GM21515 (cell line): Measurements from ENCODE around the gene VTI1B.
A peak's percentile ranks its signal among the peaks of the same experiment; 100 is the strongest.
"Not testable (repeated sequence)": the region's sequence is repeated elsewhere in the genome, so short reads cannot be mapped to it uniquely, and the experiment has no call there.

Experiments used
- ATAC-seq: cut with Tn5 transposase; IDR thresholded peaks from one replicate; pipeline ENCODE4 v1.9.1; 2021; ENCODE audit not compliant: unreplicated experiment

VTI1B gene

GRCh38 chr14:67674480-67675218 is at the start of gene VTI1B:
Gene VTI1B, minus strand, starts transcription at chr14:67674632. Its CDS starts 143 bp downstream, at chr14:67674489.
- peak; percentile 81 for ATAC-seq

DNA sequence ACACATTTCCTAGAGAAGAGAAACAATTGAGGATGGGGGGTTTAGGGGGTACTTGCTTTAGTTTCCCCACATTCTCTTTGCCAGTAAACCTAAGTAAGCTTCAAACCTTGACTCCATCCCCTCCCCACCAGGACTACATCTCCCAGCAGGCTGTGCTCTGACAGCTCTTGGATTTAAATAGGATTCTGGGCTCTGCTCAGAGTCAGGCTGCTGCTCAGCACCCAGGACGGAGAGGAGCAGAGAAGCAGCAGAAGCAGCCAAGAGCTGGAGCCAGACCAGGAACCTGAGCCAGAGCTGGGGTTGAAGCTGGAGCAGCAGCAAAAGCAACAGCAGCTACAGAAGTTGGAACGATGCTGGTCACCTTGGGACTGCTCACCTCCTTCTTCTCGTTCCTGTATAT is 47.9 kb upstream of the VTI1B start:
- no peak for ATAC-seq

GRCh38 chr14:67721875-67722274 is 47.4 kb upstream of the VTI1B start:
- ATAC-seq = no peak

- ATAC-seq = no peak
These were observed 45.4 kb upstream of the VTI1B start for GRCh38 chr14:67719866-67720265.

GRCh38 chr14:67719385-67719784 is 45.0 kb upstream of the VTI1B start:
- not testable (repeated sequence) for ATAC-seq

DNA sequence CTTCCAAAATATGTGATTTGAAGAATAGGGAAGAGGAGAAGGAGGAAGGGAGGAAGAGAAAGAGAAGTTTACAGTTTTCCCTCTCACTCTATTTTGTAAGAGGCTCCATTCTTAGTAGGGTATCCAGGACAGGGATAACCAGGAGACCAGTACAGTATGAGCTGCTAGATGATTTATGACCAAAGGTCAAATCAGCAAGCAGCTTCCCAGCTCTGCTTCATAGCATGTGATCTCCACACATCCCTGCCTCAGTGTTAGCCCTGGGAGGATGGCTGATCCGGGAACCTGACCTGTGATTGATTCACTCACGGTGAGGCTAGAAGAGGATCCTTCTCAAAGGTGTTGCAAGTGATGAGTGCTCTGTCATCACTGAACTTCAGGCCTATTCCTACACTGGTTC is 43.8 kb upstream of the VTI1B start:
- no peak for ATAC-seq

DNA sequence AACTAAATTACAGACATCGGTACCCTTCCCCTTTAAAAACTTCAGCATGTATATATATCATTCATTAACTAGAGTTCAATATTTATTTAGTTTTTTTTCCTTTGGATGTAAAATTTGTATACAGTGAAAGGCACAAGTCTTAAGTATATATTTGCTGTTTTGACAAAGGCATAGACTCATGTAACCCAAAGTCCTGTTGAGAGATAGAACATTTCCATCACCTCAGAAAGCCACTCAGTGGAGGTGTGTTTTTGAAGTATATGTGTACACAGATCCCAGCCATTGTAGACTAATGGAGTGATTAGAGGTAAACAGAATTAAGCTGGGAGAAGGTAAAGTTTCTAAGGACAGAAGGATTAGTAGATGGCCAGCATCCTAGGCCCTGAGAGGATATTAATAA is 42.6 kb upstream of the VTI1B start:
- no peak for ATAC-seq

- ATAC-seq = no peak
These were observed 35.8 kb upstream of the VTI1B start for GRCh38 chr14:67710209-67710608.

GRCh38 chr14:67709796-67710195 is 35.4 kb upstream of the VTI1B start:
- ATAC-seq = not testable (repeated sequence)

- not testable (repeated sequence) for ATAC-seq
These were observed 34.9 kb upstream of the VTI1B start for GRCh38 chr14:67709346-67709745.

- ATAC-seq = no peak
These were observed 30.8 kb upstream of the VTI1B start for GRCh38 chr14:67705211-67705610.

GRCh38 chr14:67704484-67705089 is 30.2 kb upstream of the VTI1B start:
- ATAC-seq = no peak

- no peak for ATAC-seq
These were observed 29.6 kb upstream of the VTI1B start for GRCh38 chr14:67703997-67704396.

GRCh38 chr14:67701492-67701891 is 27.1 kb upstream of the VTI1B start, which contains the start of gene RDH12:
Gene RDH12, plus strand, starts transcription at chr14:67701886. Its CDS starts 20,757 bp downstream, at chr14:67722643.
- not testable (repeated sequence) for ATAC-seq

GRCh38 chr14:67698179-67698578 is 23.7 kb upstream of the VTI1B start:
- ATAC-seq = no peak

DNA sequence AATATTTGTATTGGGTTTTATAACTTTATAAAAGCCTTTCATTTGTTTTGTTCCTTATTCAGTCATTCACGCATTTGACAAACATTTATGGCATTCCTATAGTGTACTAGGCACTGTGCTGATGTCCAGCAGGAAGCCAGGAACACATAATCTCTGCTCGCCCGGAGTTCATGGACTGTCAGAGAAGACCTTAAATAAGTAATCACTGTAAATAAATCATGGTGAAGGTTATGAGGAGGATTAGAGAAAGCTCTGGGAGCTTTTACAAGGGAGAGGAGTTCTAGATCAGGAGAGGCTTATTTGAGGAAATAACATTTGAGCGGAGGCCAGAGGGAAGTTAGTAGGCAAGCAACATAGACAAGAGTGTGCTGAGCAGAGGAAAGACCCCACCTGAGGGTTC is 22.6 kb upstream of the VTI1B start:
- no peak for ATAC-seq

DNA sequence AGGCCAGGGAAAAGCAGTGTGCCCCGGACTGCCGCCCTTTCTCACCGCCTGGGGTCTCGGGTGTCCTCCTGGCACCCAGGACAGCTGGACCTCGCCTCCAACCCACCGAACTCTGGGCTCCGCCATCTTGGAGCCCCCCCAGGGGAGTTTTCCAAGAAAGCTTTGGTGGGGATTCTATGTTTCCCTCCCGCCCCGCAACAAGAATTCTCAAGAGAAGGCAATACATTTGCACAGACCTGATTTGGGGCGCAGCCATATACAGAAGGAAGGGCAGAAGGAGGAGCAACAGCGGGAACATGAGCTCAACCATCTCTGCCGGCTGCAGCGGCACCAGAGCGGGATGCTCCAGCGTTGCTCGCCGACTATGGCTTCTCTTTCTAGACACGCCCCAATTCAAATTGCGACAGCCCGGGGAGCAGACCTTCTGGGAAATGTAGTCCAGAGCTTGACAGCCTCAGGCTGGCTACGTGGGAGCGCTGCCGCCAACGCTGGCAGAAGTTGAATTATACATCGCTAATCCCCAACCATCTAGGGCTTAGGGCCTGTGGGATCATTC is 21.0 kb upstream of the VTI1B start, which contains the start of gene RDH11:
Gene RDH11, minus strand, starts transcription at position 371 of the 556 bp plus-strand sequence. Its CDS starts 61 bp downstream, at position 310.
- peak; percentile 87 for ATAC-seq

GRCh38 chr14:67694791-67695393 is 20.5 kb upstream of the VTI1B start:
- ATAC-seq = peak; percentile 86

- ATAC-seq = no peak
These were observed 15.6 kb upstream of the VTI1B start for GRCh38 chr14:67690011-67690410.

DNA sequence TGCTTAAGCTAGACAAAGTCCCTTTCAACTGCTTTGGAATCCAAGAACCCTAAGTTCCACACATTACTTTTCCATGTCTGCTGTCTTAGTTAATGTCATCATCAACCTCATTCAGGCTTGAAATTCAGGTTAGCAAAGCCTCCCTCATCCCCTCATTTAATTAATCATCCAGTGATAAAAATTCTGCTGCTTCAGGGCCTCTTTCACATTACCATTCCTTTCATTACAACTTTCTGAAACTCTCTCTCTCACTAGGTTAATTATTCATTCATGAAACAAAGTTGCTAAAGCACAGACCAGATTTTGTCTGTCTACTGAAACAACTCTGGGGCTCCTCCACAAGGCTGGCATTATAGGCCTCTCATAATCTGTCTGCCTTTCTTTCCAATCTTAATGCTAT is 9.4 kb upstream of the VTI1B start:
- ATAC-seq = no peak

DNA sequence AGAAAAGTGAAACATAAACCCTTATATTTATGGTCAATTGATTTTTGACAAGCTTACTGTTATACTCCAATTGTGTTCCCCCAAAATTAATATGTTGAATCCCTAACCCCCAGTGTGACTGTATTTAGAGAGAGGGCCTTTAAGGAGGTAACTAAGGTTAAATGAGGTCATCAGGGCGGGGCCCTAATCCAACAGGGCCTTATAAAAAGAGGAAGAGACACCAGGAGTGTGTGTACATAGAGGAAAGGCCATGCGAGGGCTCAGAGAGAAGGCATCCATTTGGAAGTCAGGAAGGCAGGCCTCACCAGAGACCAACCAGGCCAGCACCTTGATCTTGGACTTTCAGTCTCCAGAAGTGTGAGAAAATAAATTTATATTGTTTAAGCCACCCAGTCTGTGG is 6.5 kb upstream of the VTI1B start:
- ATAC-seq = no peak
